Activated T-cell treated with anti-CD3 and anti-CD28 coated beads, Interleukin-2, amount 50 U/mL, for 4 hours (primary cell): ENCODE measurements around the gene NCKAP5. TPM values are rescaled to one million over a fixed set of nuclear protein-coding genes. Genes with fewer than 3 reads are reported as not detected.

ENCODE experiments used
- ATAC-seq, 2 donors: fragments of 200-7000 bp; cut with Tn5 transposase; one replicate each; pipeline ENCODE4 v1.10.0; 2021
- DNase-seq: peaks from one replicate; pipeline ENCODE4 v3.0.0-alpha.2; 2020
- H3K27me3 Mint-ChIP-seq: one replicate; pipeline ENCODE4 v1.8.0; 2021; ENCODE audit warnings: low read depth, mixed read lengths
- H3K36me3 Mint-ChIP-seq: one replicate; pipeline ENCODE4 v1.8.0; 2022; ENCODE audit warnings: mixed read lengths; ENCODE audit not compliant: insufficient read depth
- H3K4me1 Mint-ChIP-seq: one replicate; pipeline ENCODE4 v1.8.0; 2021; ENCODE audit warnings: low read depth, mixed read lengths
- H3K4me3 Mint-ChIP-seq: one replicate; pipeline ENCODE4 v1.8.0; 2021; ENCODE audit warnings: mild to moderate bottlenecking, moderate library complexity, mixed read lengths
- H3K9me3 Mint-ChIP-seq: one replicate; pipeline ENCODE4 v1.8.0; 2021; ENCODE audit warnings: mixed read lengths
- total RNA-seq, 3 donors: library from RNA; stranded (reverse); gene quantifications; one replicate each; pipeline ENCODE4 v1.2.1, GENCODE V29; 2021

The NCKAP5 gene
- total RNA-seq, 3 donors from 2014 or later: 0.03 TPM; not detected in 2

DNA sequence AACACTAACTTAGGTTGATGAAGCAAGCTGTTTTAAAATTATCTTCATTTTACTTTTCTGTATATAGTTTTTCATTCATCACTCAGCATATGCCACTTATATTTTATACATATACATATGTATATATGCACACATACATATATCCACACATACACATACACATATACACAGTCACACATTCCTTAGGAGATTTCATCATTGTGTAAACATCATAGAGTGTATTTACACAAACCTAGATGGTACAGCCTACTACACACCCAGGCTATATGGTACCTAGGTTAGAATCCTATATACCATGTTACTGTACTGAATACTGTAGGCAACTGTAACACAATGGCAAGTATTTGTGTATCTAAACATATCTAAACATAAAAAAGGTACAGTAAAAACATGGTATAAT lies 602.8 kb downstream of the NCKAP5 start:
- Mint-ChIP-seq H3K9me3 (peaks cover 4% of the 10 kb centered on the region), H3K4me1 (no peaks in the 10 kb centered on the region), H3K27me3 (no peaks in the 10 kb centered on the region), H3K36me3 (no peaks in the 10 kb centered on the region), H3K4me3 (no peak overlapping the region)
- ATAC-seq (no peak), DNase-seq (no peak)

DNA sequence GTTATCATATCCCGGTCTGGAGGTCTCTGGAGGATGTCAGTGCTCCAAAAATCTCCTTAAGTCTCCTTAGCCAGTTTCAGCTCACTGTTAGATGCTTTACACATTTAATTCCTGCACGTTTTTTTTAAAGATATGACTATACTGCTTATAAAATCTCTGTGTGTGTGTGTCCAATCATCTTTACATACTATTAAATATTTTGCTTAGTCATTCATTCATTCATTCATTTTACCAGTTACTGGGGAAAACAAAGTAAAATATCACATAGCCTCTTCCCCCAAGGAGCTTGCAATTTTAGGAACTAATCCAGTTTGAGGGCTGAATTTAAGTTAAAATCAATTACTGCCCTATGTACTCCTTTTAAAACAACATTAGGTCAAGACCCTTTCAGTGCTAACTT lies 605.1 kb downstream of the NCKAP5 start:
- no peak for DNase-seq
- Mint-ChIP-seq H3K36me3 (no peaks in the 10 kb centered on the region), H3K4me3 (no peak overlapping the region), H3K4me1 (no peaks in the 10 kb centered on the region), H3K9me3 (no peaks in the 10 kb centered on the region), H3K27me3 (no peaks in the 10 kb centered on the region)
- no peak for ATAC-seq

DNA sequence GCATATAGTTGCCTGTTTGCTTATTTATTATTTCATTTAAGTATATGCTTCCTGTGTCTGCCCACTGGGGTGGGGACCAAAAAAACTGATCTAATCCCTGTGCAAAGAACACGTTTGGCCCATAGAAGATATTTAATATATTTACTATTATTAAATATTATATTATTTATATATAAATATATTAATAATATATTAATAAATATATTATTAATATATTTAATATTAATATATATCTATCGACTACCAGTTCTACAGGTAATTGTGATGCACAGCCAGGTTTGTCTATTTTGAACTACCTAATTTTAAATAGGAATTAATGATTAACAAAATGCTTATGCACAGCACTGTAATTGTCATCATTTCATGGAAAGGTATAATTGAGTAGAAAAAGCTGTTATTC lies 609.4 kb downstream of the NCKAP5 start:
- H3K4me3 Mint-ChIP-seq: no peak overlapping the region
- no peaks in the 10 kb centered on the region for H3K36me3 Mint-ChIP-seq
- H3K27me3 Mint-ChIP-seq: no peaks in the 10 kb centered on the region
- no peak for ATAC-seq
- H3K9me3 Mint-ChIP-seq: peaks cover 6% of the 10 kb centered on the region
- DNase-seq: no peak
- no peaks in the 10 kb centered on the region for H3K4me1 Mint-ChIP-seq

DNA sequence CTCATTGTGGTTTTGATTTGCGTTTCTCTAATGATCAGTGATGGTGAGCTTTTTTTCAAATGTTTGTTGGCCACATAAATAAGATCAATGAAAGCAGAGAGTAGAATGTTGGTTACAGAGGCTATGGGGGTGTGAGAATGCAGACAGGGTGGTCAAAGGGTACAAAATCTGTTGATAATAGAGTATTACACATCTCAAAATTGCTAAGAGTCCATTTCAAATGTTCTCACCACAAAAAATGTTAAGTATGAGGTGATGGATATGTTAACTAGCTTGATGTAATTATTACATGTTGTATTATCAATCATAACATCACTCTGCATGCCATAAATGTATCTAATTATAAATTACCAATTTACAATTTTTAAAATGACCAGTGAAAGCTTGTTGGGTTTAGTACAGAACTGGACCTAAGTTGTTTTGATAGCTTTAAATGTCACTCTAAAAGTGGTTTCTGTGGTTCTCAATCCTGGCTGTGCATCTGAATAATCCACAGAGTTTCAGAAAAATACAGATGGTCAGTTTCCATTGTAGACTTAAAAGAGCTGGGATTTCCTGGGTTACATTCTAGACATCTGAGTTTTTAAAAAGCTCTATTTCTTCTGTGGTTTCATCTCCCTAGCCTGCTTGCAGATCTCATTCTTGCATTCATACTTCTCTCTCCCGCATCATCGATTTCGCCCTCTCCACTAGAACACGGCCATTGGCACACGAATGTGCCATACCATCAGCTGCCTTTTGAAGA lies 612.2 kb downstream of the NCKAP5 start:
- Mint-ChIP-seq H3K27me3 (no peaks in the 10 kb centered on the region), H3K4me1 (no peaks in the 10 kb centered on the region), H3K4me3 (no peak overlapping the region), H3K36me3 (no peaks in the 10 kb centered on the region), H3K9me3 (peaks cover 6% of the 10 kb centered on the region)
- ATAC-seq (no peak), DNase-seq (no peak)

DNA sequence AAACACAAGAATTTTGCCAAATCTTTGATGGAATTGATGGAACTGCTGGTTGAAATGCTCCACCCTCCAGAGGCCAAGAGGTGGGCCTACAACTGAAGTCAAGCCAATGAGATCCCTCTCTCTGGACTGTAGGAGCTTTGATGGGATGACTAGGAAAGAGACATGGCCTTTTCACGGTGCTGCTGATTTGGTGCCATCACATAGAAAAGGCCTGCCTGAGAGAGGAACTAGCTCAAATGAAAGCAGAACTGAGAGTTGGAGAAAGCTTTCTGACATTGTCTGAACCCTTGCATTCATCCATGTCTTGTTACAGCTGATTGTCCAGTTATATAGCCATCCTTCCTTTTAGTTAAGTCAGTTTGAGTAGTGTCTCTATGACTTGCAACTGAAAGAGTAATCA lies 614.5 kb downstream of the NCKAP5 start:
- Mint-ChIP-seq H3K9me3 (peaks cover 6% of the 10 kb centered on the region), H3K36me3 (no peaks in the 10 kb centered on the region), H3K27me3 (no peaks in the 10 kb centered on the region), H3K4me1 (no peaks in the 10 kb centered on the region), H3K4me3 (no peak overlapping the region)
- ATAC-seq (no peak), DNase-seq (no peak)

DNA sequence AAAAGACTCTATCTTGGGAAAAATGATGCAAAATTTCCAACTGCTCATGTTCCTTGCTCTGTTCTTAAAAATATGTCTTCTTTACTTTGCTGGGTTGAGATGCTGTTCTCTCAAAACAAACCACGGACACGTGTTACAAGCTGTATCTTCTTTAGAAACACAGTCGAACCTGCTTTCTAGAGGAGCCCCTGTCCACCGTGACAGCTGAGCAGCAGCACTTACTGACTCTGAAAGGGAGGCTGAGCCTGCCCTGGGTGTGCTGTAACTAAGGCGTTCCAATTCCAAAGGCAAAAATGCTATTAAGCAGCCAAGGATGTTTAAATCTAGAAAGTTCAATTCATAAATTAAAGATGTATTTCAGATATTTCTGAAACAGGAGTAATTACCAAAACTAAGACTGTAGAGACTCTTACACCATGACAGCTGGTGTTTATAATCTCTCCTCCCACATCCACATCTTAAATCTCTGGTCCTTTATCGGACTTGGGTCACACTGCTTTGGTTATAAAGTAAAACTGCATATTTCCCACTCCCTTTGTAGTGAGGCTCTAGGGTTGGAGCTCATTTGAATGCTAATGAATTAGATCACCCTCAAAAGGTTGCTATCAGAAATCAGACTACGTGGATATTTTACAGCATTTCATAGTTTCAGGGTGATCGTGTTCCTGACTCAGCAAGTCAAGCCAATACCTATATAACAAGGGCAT lies 617.1 kb downstream of the NCKAP5 start:
- Mint-ChIP-seq H3K4me1 (no peaks in the 10 kb centered on the region), H3K9me3 (no peaks in the 10 kb centered on the region), H3K36me3 (no peaks in the 10 kb centered on the region), H3K4me3 (no peak overlapping the region), H3K27me3 (no peaks in the 10 kb centered on the region)
- no peak for DNase-seq
- no peak for ATAC-seq

DNA sequence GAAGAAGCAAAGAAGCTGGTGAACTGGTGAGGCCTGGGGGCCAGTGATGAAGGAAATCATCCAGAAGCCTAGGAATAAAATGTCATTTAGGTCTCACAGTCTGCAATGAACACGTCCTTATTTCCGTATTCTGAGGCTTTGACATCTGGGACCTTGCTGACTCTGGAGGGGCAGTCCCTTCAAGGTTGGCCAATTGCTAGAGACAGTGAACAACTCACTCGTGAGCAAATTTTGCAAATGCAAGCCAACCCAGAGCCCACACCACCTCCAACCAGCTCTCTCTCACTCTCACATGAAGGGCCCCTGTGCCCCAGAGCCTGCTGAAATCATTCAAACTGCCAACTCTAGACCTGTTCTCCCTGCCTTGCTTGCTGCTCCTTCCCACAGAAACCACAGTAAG lies 619.2 kb downstream of the NCKAP5 start:
- no peak for DNase-seq
- Mint-ChIP-seq H3K27me3 (no peaks in the 10 kb centered on the region), H3K36me3 (no peaks in the 10 kb centered on the region), H3K4me1 (no peaks in the 10 kb centered on the region), H3K9me3 (no peaks in the 10 kb centered on the region), H3K4me3 (no peak overlapping the region)
- ATAC-seq: no peak

DNA sequence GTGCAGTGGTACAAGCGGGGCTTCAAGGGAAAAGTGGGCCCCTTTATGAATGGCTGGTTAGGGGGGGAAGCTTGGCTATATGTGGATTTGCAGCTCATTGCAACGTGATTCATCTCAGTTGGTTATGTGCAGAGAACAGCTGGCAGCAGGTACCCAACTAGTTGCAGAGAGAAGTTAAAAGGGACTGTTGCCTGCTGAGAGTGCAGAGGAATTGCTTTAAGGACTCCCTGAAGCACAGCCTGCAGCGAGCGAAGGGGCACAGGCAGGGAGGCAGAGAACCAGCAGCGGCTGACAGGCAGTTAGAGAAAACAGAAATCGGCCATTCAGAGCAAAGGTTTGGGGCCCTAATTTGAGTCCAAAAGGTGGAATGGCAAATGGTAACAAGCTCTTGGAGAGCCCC lies 620.1 kb downstream of the NCKAP5 start:
- Mint-ChIP-seq H3K36me3 (no peaks in the 10 kb centered on the region), H3K4me3 (no peak overlapping the region), H3K9me3 (peaks cover 5% of the 10 kb centered on the region), H3K27me3 (no peaks in the 10 kb centered on the region), H3K4me1 (no peaks in the 10 kb centered on the region)
- no peak for ATAC-seq
- no peak for DNase-seq

DNA sequence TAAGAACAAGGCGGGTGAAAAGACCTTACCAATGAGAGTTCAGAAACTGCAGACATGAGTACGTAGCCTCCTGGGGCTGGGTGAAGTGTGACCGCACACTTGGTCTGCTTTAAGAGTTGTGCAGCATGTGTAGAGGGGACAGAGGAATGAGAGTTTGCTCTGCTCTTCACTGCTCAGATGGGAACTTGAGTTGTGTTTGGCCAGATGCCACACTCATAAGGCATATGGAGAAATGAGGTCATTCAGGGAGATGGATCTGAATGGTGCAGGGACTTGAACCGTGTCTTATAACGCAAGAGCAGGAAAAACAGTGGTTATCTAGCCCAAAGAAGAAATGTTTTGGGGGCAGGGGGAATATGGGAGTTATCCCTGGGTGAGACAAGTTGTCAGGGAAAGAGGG lies 624.4 kb downstream of the NCKAP5 start:
- no peak for ATAC-seq
- Mint-ChIP-seq H3K27me3 (no peaks in the 10 kb centered on the region), H3K36me3 (no peaks in the 10 kb centered on the region)

DNA sequence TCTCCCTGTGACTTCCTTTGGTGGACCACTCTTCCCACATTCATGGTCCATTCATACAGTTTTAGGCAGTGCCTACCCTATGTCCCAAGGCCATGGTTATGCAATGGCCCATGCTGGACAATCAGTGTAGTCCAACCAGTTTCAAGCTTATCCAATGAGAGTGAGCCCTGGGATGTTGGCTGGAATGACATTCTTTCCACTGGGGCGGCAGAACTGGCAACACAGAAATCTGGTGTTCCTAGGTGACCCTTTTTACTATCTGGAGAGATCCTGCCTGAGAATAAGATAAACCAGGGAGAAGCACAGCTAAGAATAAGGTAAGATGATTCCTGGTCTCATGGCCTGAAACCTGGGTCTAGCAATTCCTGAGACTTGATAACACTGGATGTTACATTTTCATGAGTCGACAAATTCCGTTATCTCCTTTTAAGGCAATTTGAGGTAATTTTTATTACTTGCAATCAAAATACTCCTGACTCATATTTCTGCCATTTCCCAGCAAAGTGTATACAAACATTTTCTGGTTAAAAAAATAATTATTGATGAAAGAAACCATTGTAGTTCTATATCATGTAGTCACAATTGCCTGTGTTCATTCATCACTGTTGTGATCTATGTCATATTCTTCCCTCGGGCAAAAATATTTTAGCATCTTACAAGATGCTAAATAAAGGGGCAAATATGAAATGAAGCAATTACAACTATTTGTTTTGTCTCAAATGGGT lies 626.8 kb downstream of the NCKAP5 start:
- Mint-ChIP-seq H3K36me3 (no peaks in the 10 kb centered on the region), H3K4me1 (no peaks in the 10 kb centered on the region), H3K27me3 (no peaks in the 10 kb centered on the region), H3K4me3 (no peak overlapping the region), H3K9me3 (peaks cover 7% of the 10 kb centered on the region)
- no peak for DNase-seq
- no peak for ATAC-seq

More for the DNA sequence above, 624.4 kb downstream of the NCKAP5 start:
- DNase-seq: no peak
- no peak overlapping the region for H3K4me3 Mint-ChIP-seq
- H3K4me1 Mint-ChIP-seq: no peaks in the 10 kb centered on the region
- H3K9me3 Mint-ChIP-seq: peaks cover 7% of the 10 kb centered on the region

DNA sequence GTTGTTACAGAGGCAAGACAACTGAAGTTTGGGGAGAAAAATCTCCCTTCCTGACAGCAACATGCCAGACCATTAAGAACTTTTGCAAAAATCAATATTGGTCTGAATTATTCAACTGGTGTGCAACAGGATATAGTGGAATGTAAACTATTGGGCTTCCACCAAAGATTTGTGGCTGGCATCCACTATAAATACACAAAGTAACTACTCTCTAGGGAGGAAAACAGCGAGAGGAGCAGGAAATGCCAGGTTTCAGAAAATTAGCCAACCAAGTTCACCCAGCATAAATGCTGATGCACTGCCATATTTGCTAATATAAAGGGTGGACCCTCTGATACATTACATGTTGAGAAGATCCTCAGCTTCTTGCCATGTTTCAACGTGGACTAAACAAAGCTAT lies 630.6 kb downstream of the NCKAP5 start:
- Mint-ChIP-seq H3K4me1 (no peaks in the 10 kb centered on the region), H3K4me3 (no peak overlapping the region)

DNA sequence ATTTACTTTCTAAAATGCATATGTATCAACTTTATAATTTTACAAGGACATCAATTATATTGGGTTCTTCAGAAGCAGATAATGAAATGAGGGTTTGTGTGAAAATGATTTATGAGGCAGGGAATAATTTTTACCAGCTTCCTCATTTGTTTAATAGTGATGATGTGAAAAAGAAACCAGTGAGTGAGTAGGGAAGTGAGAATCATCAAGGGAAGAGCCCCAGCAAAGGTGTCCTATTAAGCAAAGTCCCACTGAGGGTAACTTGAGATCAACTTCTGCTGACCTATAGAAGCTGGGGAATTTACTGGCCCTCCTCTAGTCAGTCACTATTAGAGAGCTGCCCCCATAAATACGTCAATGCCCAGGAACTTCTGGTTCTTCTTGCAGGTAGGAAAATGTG lies 631.5 kb downstream of the NCKAP5 start:
- Mint-ChIP-seq H3K36me3 (no peaks in the 10 kb centered on the region), H3K9me3 (no peaks in the 10 kb centered on the region), H3K4me1 (no peaks in the 10 kb centered on the region), H3K4me3 (no peak overlapping the region), H3K27me3 (no peaks in the 10 kb centered on the region)
- ATAC-seq (no peak), DNase-seq (no peak)

More for the DNA sequence above, 630.6 kb downstream of the NCKAP5 start:
- Mint-ChIP-seq H3K27me3 (no peaks in the 10 kb centered on the region), H3K9me3 (no peaks in the 10 kb centered on the region), H3K36me3 (no peaks in the 10 kb centered on the region)
- DNase-seq (no peak), ATAC-seq (no peak)

DNA sequence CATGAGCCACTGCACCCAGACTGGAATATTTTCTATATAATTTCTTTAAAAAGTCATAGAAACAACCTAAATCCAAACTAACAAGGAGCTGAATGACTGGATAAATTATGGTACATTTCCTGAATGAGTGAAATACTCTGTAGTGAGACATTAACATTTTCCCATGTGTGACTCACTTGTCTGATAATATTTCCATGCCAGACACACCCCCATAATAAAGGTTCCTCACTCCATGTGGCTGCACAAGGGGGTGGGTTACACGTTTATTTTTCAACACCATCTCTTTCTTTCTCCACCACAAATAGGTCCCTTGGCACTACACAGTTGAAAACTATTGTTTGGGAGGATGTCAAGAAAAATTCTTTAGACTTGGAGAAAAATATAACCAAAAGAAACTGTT lies 632.0 kb downstream of the NCKAP5 start:
- H3K27me3 Mint-ChIP-seq: no peaks in the 10 kb centered on the region
- no peaks in the 10 kb centered on the region for H3K4me1 Mint-ChIP-seq
- DNase-seq (no peak), ATAC-seq (no peak)
- H3K9me3 Mint-ChIP-seq: no peaks in the 10 kb centered on the region
- no peak overlapping the region for H3K4me3 Mint-ChIP-seq
- H3K36me3 Mint-ChIP-seq: no peaks in the 10 kb centered on the region

DNA sequence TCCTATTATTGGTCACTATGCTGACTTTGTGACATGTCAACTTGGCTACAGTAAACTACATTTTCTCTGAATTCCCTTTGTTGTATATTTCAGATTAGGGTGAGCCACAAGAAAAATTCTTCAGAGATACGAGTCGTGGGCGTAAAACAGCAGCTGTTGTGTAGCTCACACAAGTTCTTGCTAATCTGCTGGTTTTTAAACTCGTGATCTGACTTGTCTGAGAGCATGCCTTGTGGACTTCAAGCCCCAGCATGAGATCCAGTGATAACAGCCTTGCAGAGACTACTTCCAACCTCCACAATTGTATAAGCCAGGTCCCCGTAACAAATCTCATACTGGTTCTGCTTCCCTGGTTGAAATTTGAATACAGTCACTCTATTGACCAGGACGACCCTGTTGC lies 638.5 kb downstream of the NCKAP5 start:
- Mint-ChIP-seq H3K27me3 (no peaks in the 10 kb centered on the region), H3K4me1 (no peaks in the 10 kb centered on the region), H3K36me3 (no peaks in the 10 kb centered on the region), H3K4me3 (no peak overlapping the region), H3K9me3 (no peaks in the 10 kb centered on the region)
- DNase-seq (no peak), ATAC-seq (no peak)

DNA sequence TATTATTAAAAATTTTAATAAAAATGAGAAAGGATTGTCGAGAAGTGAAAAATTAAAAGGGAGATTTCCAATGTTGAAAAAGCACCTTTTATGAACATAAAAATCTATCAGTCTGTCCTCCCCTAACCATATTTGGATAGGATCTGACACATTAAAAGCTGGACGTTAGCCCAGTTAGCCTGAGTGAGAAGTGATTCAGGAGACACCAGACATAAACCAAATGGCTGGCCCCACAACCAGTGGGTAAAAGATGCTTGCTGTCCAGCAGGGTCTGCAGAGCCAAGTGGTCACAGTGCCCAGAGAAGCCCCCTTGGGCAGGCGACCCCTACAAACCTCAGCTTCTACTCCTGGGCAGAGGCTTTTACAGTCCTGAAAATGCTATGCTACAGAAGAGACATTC lies 644.5 kb downstream of the NCKAP5 start:
- Mint-ChIP-seq H3K9me3 (peaks cover 4% of the 10 kb centered on the region), H3K4me1 (no peaks in the 10 kb centered on the region), H3K36me3 (no peaks in the 10 kb centered on the region), H3K27me3 (no peaks in the 10 kb centered on the region), H3K4me3 (no peak overlapping the region)
- DNase-seq (no peak), ATAC-seq (no peak)
